Caco-2 (cell line): ENCODE results near the gene ILRUN. TPM values are rescaled to one million over a fixed set of nuclear protein-coding genes. Genes with fewer than 3 reads are reported as not detected.
A peak's percentile ranks its signal among the peaks of the same experiment; 100 is the strongest.
"Not testable (repeated sequence)": the region's sequence is repeated elsewhere in the genome, so short reads cannot be mapped to it uniquely, and the experiment has no call there.

Experiments used
- BruUV-seq: library from RNA; stranded (reverse); fragments of 400-500 nt; replicated peaks from 2 replicates; lab custom pipeline; 2021; lab: Mats Ljungman, UMichigan
- CTCF ChIA-PET: fragments of 300-600 bp; sonication (Branson Sonifier 250); formaldehyde crosslinking; loops from one replicate; lab custom pipeline; 2022; ENCODE audit warnings: antibody characterized with exemption; lab: Charles Lee
- POLR2A ChIA-PET: fragments of 300-600 bp; sonication (Branson Sonifier 250); formaldehyde crosslinking; loops from one replicate; lab custom pipeline; 2022; ENCODE audit warnings: antibody characterized with exemption; lab: Charles Lee
- DNase-seq, 2 experiments: peaks; one replicate each; pipeline versions ENCODE4 v3.0.0 to v3.0.0-alpha.2; 2020 to 2022
- H3K27me3 ChIP-seq: replicated peaks from 2 replicates; pipeline ENCODE4 v1.6.0; 2011; ENCODE audit warnings: low read length; ENCODE audit not compliant: control insufficient read depth, insufficient read depth
- H3K36me3 ChIP-seq: 2 replicates; pipeline ENCODE4 v1.5.1; 2011; ENCODE audit warnings: low read length; ENCODE audit not compliant: control insufficient read depth, insufficient read depth
- H3K4me1 ChIP-seq: fragments of 250-450 bp; sonication (Bioruptor Pico); 2 replicates; pipeline ENCODE4 v1.5.1; 2020; ENCODE audit warnings: mild to moderate bottlenecking
- H3K4me3 ChIP-seq: 2 replicates; pipeline ENCODE4 v1.5.1; 2011; ENCODE audit warnings: low read depth, mild to moderate bottlenecking, control low read depth, low read length
- H3K9me3 ChIP-seq: fragments of 250-450 bp; sonication (Bioruptor Pico); 2 replicates; pipeline ENCODE4 v1.5.1; 2020; ENCODE audit warnings: mild to moderate bottlenecking, moderate library complexity
- H3K27ac Mint-ChIP-seq: one replicate; pipeline ENCODE4 v1.8.0; 2022; ENCODE audit warnings: mixed read lengths; ENCODE audit not compliant: unreplicated experiment
- H3K27me3 Mint-ChIP-seq: one replicate; pipeline ENCODE4 v1.8.0; 2022; ENCODE audit warnings: mixed read lengths; ENCODE audit not compliant: insufficient read depth, unreplicated experiment
- H3K36me3 Mint-ChIP-seq: one replicate; pipeline ENCODE4 v1.8.0; 2022; ENCODE audit warnings: mild to moderate bottlenecking, mixed read lengths; ENCODE audit not compliant: insufficient read depth, unreplicated experiment
- H3K4me1 Mint-ChIP-seq: one replicate; pipeline ENCODE4 v1.8.0; 2022; ENCODE audit warnings: low read depth, mixed read lengths; ENCODE audit not compliant: unreplicated experiment
- H3K4me3 Mint-ChIP-seq: one replicate; pipeline ENCODE4 v1.8.0; 2022; ENCODE audit warnings: mild to moderate bottlenecking, moderate library complexity, mixed read lengths; ENCODE audit not compliant: unreplicated experiment
- H3K9me3 Mint-ChIP-seq: one replicate; pipeline ENCODE4 v1.8.0; 2022; ENCODE audit warnings: mixed read lengths; ENCODE audit not compliant: unreplicated experiment
- CTCF ChIP-seq, 2 experiments: fragments of 200-600 bp in 1 of 2; IDR thresholded peaks; 1 replicate in 1 of 2; 2 replicates in 1 of 2; pipeline versions ENCODE4 v1.5.1 to v1.8.0; 2011 to 2022; ENCODE audit warnings: antibody characterized with exemption in 1 of 2, control low read depth in 1 of 2, inconsistent platforms in 1 of 2, low read depth in 1 of 2, low read length in 1 of 2, mild to moderate bottlenecking in 1 of 2, moderate library complexity in 1 of 2; ENCODE audit not compliant: insufficient read depth in 1 of 2, severe bottlenecking in 1 of 2, unreplicated experiment in 1 of 2
- intact Hi-C: fragments of 100-400 bp; cut with micrococcal nuclease; formaldehyde crosslinking; loops from one replicate; pipeline ENCODE4 v1.10.0; 2022; ENCODE audit not compliant: unreplicated experiment
- total RNA-seq: library from RNA; stranded (reverse); gene quantifications from 2 replicates; pipeline ENCODE4 v1.2.3, GENCODE V29; 2022

The ILRUN gene
- total RNA-seq, 1 experiment from 2014 or later: 95.9 TPM

GRCh38 chr6:34718976-34719375, 22.4 kb upstream of the ILRUN start:
- BruUV-seq: TSS peak; percentile 81
- peaks cover 7% of the 10 kb centered on the region for H3K36me3 Mint-ChIP-seq
- intact Hi-C loops: no loop called here
- DNase-seq: no peak
- peaks cover 24% of the 10 kb centered on the region for H3K4me1 Mint-ChIP-seq
- Histone ChIP-seq H3K36me3 (no peaks in the 10 kb centered on the region), H3K4me1 (peaks cover 31% of the 10 kb centered on the region), H3K9me3 (no peaks in the 10 kb centered on the region), H3K27me3 (no peaks in the 10 kb centered on the region), H3K4me3 (no peak overlapping the region)
- H3K27me3 Mint-ChIP-seq: no peaks in the 10 kb centered on the region
- H3K4me3 Mint-ChIP-seq: peak overlapping the region; percentile 72
- TF ChIP-seq CTCF (IDR thresholded peaks at IDR 0.05; ENCODE audit: insufficient read depth in 1 of 2, low read depth in 1 of 2, low read length in 1 of 2, severe bottlenecking in 1 of 2, unreplicated experiment in 1 of 2): no peak
- no peaks in the 10 kb centered on the region for H3K9me3 Mint-ChIP-seq
- H3K27ac Mint-ChIP-seq: peak overlapping the region; percentile 99
- ChIA-PET POLR2A (no interaction called here), CTCF (no interaction called here)

- Mint-ChIP-seq H3K27ac (no peak overlapping the region), H3K36me3 (no peaks in the 10 kb centered on the region), H3K9me3 (no peaks in the 10 kb centered on the region), H3K4me1 (peaks cover 15% of the 10 kb centered on the region), H3K4me3 (no peak overlapping the region), H3K27me3 (no peaks in the 10 kb centered on the region)
- no peak overlapping the region for H3K4me3 ChIP-seq
- H3K27me3 ChIP-seq: no peaks in the 10 kb centered on the region
- POLR2A ChIA-PET: no interaction called here
- no peaks in the 10 kb centered on the region for H3K9me3 ChIP-seq
- intact Hi-C loops: no loop called here
- no peak for TF ChIP-seq CTCF (IDR thresholded peaks at IDR 0.05; ENCODE audit: insufficient read depth in 1 of 2, low read depth in 1 of 2, low read length in 1 of 2, severe bottlenecking in 1 of 2, unreplicated experiment in 1 of 2)
- peaks cover 26% of the 10 kb centered on the region for H3K4me1 ChIP-seq
- CTCF ChIA-PET: interaction anchor here (0.6 kb wide), 1 partner anchor 205 kb away, joined by 11 read pairs; no protein-coding TSS in a partner anchor
- no peak for DNase-seq
- no TSS peak for BruUV-seq
- no peaks in the 10 kb centered on the region for H3K36me3 ChIP-seq
Observed at GRCh38 chr6:34717466-34717865, 20.9 kb upstream of the ILRUN start.

GRCh38 chr6:34714663-34715062, 18.1 kb upstream of the ILRUN start:
- DNase-seq: no peak
- H3K9me3 ChIP-seq: no peaks in the 10 kb centered on the region
- H3K36me3 ChIP-seq: no peaks in the 10 kb centered on the region
- H3K9me3 Mint-ChIP-seq: no peaks in the 10 kb centered on the region
- H3K27me3 Mint-ChIP-seq: no peaks in the 10 kb centered on the region
- H3K27ac Mint-ChIP-seq: no peak overlapping the region
- intact Hi-C loops: no loop called here
- ChIA-PET CTCF (no interaction called here), POLR2A (interaction anchor here (0.6 kb wide), 1 partner anchor 1322 kb away, joined by 3 read pairs; no protein-coding TSS in a partner anchor)
- no peaks in the 10 kb centered on the region for H3K27me3 ChIP-seq
- BruUV-seq: no TSS peak
- TF ChIP-seq CTCF (IDR thresholded peaks at IDR 0.05; ENCODE audit: insufficient read depth in 1 of 2, low read depth in 1 of 2, low read length in 1 of 2, severe bottlenecking in 1 of 2, unreplicated experiment in 1 of 2): no peak
- H3K4me3 ChIP-seq: no peak overlapping the region
- no peaks in the 10 kb centered on the region for H3K36me3 Mint-ChIP-seq
- peaks cover 13% of the 10 kb centered on the region for H3K4me1 Mint-ChIP-seq
- H3K4me1 ChIP-seq: peaks cover 11% of the 10 kb centered on the region
- no peak overlapping the region for H3K4me3 Mint-ChIP-seq

GRCh38 chr6:34712881-34713280, 16.3 kb upstream of the ILRUN start:
- H3K27me3 ChIP-seq, BruUV-seq, H3K27me3 Mint-ChIP-seq, H3K36me3 ChIP-seq, intact Hi-C loops, H3K4me3 Mint-ChIP-seq, CTCF ChIA-PET, H3K4me1 ChIP-seq, POLR2A ChIA-PET, DNase-seq, H3K9me3 ChIP-seq, H3K4me3 ChIP-seq, H3K9me3 Mint-ChIP-seq, H3K4me1 Mint-ChIP-seq, H3K36me3 Mint-ChIP-seq, H3K27ac Mint-ChIP-seq: not testable (repeated sequence)
